Liver (tissue), 3 donors: ENCODE results near the gene DIPK1B.

ENCODE experiments used
- ATF3 ChIP-seq: IDR thresholded peaks from 2 replicates; pipeline ENCODE4 v1.6.1; 2016; ENCODE audit warnings: antibody characterized with exemption
- CTCF ChIP-seq: fragments of 150-350 bp; IDR thresholded peaks from 2 replicates; pipeline ENCODE4 v1.5.1; 2017; ENCODE audit warnings: improper control_type of control experiment, low read depth, low read length; ENCODE audit not compliant: missing input control
- EGR1 ChIP-seq, 2 donors: IDR thresholded peaks; 2 replicates each; pipeline ENCODE4 v1.6.1; 2016 to 2018; ENCODE audit warnings: antibody characterized with exemption in 2 of 2, low read depth in 2 of 2
- FOXA1 ChIP-seq: IDR thresholded peaks from 2 replicates; pipeline ENCODE4 v1.6.1; 2016; ENCODE audit warnings: antibody characterized with exemption
- JUND ChIP-seq, 2 donors: IDR thresholded peaks; 2 replicates each; pipeline ENCODE4 v1.6.1; 2016; ENCODE audit warnings: antibody characterized with exemption in 2 of 2
- RAD21 ChIP-seq, 2 donors: IDR thresholded peaks; 2 replicates each; pipeline ENCODE4 v1.6.1; 2016; ENCODE audit warnings: antibody characterized with exemption in 2 of 2, mild to moderate bottlenecking in 2 of 2
- REST ChIP-seq: IDR thresholded peaks from 2 replicates; pipeline ENCODE4 v1.6.1; 2016; ENCODE audit warnings: antibody characterized with exemption, mild to moderate bottlenecking
- RXRA ChIP-seq, 2 donors: IDR thresholded peaks; 2 replicates each; pipeline ENCODE4 v1.6.1; 2017 to 2018; ENCODE audit warnings: antibody characterized with exemption in 2 of 2, mild to moderate bottlenecking in 1 of 2
- SP1 ChIP-seq: IDR thresholded peaks from 2 replicates; pipeline ENCODE4 v1.6.1; 2018; ENCODE audit warnings: antibody characterized with exemption, mild to moderate bottlenecking
- YY1 ChIP-seq: IDR thresholded peaks from 2 replicates; pipeline ENCODE4 v1.6.1; 2016; ENCODE audit warnings: antibody characterized with exemption, mild to moderate bottlenecking
- donor health status: healthy.
- donor health status: healthy.

GRCh38 chr9:136705564-136705963, 6.8 kb upstream of the DIPK1B start:
- TF ChIP-seq CTCF: no peak
- no peak for TF ChIP-seq REST
- no peak for TF ChIP-seq YY1
- TF ChIP-seq RXRA (IDR thresholded peaks at IDR 0.05): no peak
- TF ChIP-seq RAD21 (IDR thresholded peaks at IDR 0.05): no peak
- no peak for TF ChIP-seq FOXA1
- no peak for TF ChIP-seq ATF3
- TF ChIP-seq SP1: no peak
- no peak for TF ChIP-seq EGR1 (IDR thresholded peaks at IDR 0.05; ENCODE audit: low read depth in 2 of 2)
- no peak for TF ChIP-seq JUND (IDR thresholded peaks at IDR 0.05)
